Panc1 (cell line): ENCODE measurements around the gene PIWIL1. TPM values are rescaled to one million over a fixed set of nuclear protein-coding genes. Genes with fewer than 3 reads are reported as not detected.

ENCODE experiments used
- ATAC-seq: fragments of 200-7000 bp; cut with Tn5 transposase; 2 replicates; pipeline ENCODE4 v1.9.1; 2020; ENCODE audit warnings: mild to moderate bottlenecking, moderate library complexity
- BruUV-seq: library from RNA; stranded (reverse); fragments of 400-500 nt; replicated peaks from 2 replicates; lab custom pipeline; 2021; lab: Mats Ljungman, UMichigan
- CTCF ChIA-PET: fragments of 300-600 bp; sonication (Branson Sonifier 250); formaldehyde crosslinking; loops from one replicate; lab custom pipeline; 2022; ENCODE audit warnings: antibody characterized with exemption; lab: Charles Lee
- POLR2A ChIA-PET: fragments of 300-600 bp; sonication (Branson Sonifier 250); formaldehyde crosslinking; loops from one replicate; lab custom pipeline; 2022; ENCODE audit warnings: antibody characterized with exemption; lab: Charles Lee
- DNase-seq: peaks from one replicate; pipeline ENCODE4 v3.0.0-alpha.2; 2010; ENCODE audit warnings: low read depth, low spot score
- H3K27ac ChIP-seq: 2 replicates; pipeline ENCODE4 v1.5.1; 2011; ENCODE audit warnings: mild to moderate bottlenecking, low read length, inconsistent platforms
- H3K27me3 ChIP-seq: fragments of 200-500 bp; sonication (Bioruptor generic); 2 replicates; pipeline ENCODE4 v1.6.0; 2014; ENCODE audit warnings: low read length, inconsistent platforms; ENCODE audit not compliant: control insufficient read depth, insufficient read depth
- H3K36me3 ChIP-seq: fragments of 200-500 bp; sonication (Bioruptor generic); 2 replicates; pipeline ENCODE4 v1.5.1; 2014; ENCODE audit warnings: inconsistent platforms, mild to moderate bottlenecking, low read length, moderate library complexity; ENCODE audit not compliant: control insufficient read depth, insufficient read depth
- H3K4me1 ChIP-seq: 2 replicates; pipeline ENCODE4 v1.5.1; 2011; ENCODE audit warnings: inconsistent platforms, mild to moderate bottlenecking, low read length, moderate library complexity; ENCODE audit not compliant: control insufficient read depth, insufficient read depth
- H3K4me3 ChIP-seq, 2 experiments: 2 replicates each; pipeline ENCODE4 v1.5.1; 2011 to 2012; ENCODE audit warnings: low read depth in 2 of 2, low read length in 2 of 2, mild to moderate bottlenecking in 2 of 2, inconsistent platforms in 1 of 2, moderate library complexity in 1 of 2
- H3K9me3 ChIP-seq: fragments of 200-500 bp; sonication (Bioruptor generic); 2 replicates; pipeline ENCODE4 v1.5.1; 2014; ENCODE audit warnings: low read depth, mild to moderate bottlenecking, inconsistent platforms, low read length, moderate library complexity; ENCODE audit not compliant: control insufficient read depth, insufficient read depth
- POLR2AphosphoS5 ChIP-seq: IDR thresholded peaks from 2 replicates; pipeline ENCODE4 v1.6.1; 2012; ENCODE audit warnings: mild to moderate bottlenecking, low read depth, low read length, moderate library complexity
- SIN3A ChIP-seq: IDR thresholded peaks from 2 replicates; pipeline ENCODE4 v1.6.1; 2012; ENCODE audit warnings: low read depth, mild to moderate bottlenecking, low read length, moderate library complexity, borderline replicate concordance; ENCODE audit not compliant: insufficient read depth
- TCF7L2 ChIP-seq: IDR thresholded peaks from 2 replicates; pipeline ENCODE4 v1.6.1; 2011; ENCODE audit warnings: mild to moderate bottlenecking, low read depth, low read length, inconsistent platforms
- in situ Hi-C: cut with HindIII; loops from 2 replicates; pipeline ENCODE4 v1.10.0; 2016; ENCODE audit warnings: low sequenced_read_pairs, low pct_unique_long_range_greater_than_20kb
- intact Hi-C: fragments of 100-400 bp; cut with micrococcal nuclease; formaldehyde crosslinking; loops from one replicate; pipeline ENCODE4 v1.10.0; 2022; ENCODE audit not compliant: unreplicated experiment
- total RNA-seq: library from RNA; stranded (reverse); gene quantifications from one replicate; pipeline ENCODE4 v1.2.1, GENCODE V29; 2021; ENCODE audit not compliant: unreplicated experiment
- TF ChIP-seq, protein P1 (sequence below), 2 experiments: IDR thresholded peaks; 2 replicates each; pipeline ENCODE4 v1.6.1; 2011 to 2012; ENCODE audit warnings: low read depth in 2 of 2, control low read depth in 1 of 2, low read length in 1 of 2, mild to moderate bottlenecking in 1 of 2, moderate library complexity in 1 of 2; ENCODE audit not compliant: insufficient read depth in 1 of 2
- TF ChIP-seq, protein P2 (sequence below): fragments of 450-650 bp; IDR thresholded peaks from 2 replicates; pipeline ENCODE4 v1.5.1; 2017; ENCODE audit warnings: mild to moderate bottlenecking

Gene PIWIL1
- total RNA-seq, 1 experiment from 2014 or later = not detected

GRCh38 chr12:130385193-130385592, 47.5 kb downstream of the PIWIL1 start:
- DNase-seq (no peak), ATAC-seq (no peak)
- ChIA-PET POLR2A (no interaction called here), CTCF (no interaction called here)
- Histone ChIP-seq H3K27me3 (peaks cover 7% of the 10 kb centered on the region), H3K36me3 (no peaks in the 10 kb centered on the region), H3K9me3 (no peaks in the 10 kb centered on the region), H3K4me3 (no peak overlapping the region), H3K4me1 (no peaks in the 10 kb centered on the region), H3K27ac (no peak overlapping the region)
- TF ChIP-seq TCF7L2 (no peak), POLR2AphosphoS5 (no peak), SIN3A (no peak)
- TF ChIP-seq, protein P1, sequence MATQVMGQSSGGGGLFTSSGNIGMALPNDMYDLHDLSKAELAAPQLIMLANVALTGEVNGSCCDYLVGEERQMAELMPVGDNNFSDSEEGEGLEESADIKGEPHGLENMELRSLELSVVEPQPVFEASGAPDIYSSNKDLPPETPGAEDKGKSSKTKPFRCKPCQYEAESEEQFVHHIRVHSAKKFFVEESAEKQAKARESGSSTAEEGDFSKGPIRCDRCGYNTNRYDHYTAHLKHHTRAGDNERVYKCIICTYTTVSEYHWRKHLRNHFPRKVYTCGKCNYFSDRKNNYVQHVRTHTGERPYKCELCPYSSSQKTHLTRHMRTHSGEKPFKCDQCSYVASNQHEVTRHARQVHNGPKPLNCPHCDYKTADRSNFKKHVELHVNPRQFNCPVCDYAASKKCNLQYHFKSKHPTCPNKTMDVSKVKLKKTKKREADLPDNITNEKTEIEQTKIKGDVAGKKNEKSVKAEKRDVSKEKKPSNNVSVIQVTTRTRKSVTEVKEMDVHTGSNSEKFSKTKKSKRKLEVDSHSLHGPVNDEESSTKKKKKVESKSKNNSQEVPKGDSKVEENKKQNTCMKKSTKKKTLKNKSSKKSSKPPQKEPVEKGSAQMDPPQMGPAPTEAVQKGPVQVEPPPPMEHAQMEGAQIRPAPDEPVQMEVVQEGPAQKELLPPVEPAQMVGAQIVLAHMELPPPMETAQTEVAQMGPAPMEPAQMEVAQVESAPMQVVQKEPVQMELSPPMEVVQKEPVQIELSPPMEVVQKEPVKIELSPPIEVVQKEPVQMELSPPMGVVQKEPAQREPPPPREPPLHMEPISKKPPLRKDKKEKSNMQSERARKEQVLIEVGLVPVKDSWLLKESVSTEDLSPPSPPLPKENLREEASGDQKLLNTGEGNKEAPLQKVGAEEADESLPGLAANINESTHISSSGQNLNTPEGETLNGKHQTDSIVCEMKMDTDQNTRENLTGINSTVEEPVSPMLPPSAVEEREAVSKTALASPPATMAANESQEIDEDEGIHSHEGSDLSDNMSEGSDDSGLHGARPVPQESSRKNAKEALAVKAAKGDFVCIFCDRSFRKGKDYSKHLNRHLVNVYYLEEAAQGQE (IDR thresholded peaks at IDR 0.05; ENCODE audit: insufficient read depth in 1 of 2, low read depth in 2 of 2, low read length in 1 of 2) = no peak
- TF ChIP-seq, protein P2, sequence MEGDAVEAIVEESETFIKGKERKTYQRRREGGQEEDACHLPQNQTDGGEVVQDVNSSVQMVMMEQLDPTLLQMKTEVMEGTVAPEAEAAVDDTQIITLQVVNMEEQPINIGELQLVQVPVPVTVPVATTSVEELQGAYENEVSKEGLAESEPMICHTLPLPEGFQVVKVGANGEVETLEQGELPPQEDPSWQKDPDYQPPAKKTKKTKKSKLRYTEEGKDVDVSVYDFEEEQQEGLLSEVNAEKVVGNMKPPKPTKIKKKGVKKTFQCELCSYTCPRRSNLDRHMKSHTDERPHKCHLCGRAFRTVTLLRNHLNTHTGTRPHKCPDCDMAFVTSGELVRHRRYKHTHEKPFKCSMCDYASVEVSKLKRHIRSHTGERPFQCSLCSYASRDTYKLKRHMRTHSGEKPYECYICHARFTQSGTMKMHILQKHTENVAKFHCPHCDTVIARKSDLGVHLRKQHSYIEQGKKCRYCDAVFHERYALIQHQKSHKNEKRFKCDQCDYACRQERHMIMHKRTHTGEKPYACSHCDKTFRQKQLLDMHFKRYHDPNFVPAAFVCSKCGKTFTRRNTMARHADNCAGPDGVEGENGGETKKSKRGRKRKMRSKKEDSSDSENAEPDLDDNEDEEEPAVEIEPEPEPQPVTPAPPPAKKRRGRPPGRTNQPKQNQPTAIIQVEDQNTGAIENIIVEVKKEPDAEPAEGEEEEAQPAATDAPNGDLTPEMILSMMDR = no peak
- in situ Hi-C loops = no loop called here
- intact Hi-C loops = no loop called here
- BruUV-seq = no TSS peak

GRCh38 chr12:130391186-130391585, 53.5 kb downstream of the PIWIL1 start:
- TF ChIP-seq POLR2AphosphoS5 = no peak
- TF ChIP-seq SIN3A = no peak
- TF ChIP-seq, protein P1 (IDR thresholded peaks at IDR 0.05; ENCODE audit: insufficient read depth in 1 of 2, low read depth in 2 of 2, low read length in 1 of 2) = no peak
- TF ChIP-seq, protein P2 = no peak
- no peak for TF ChIP-seq TCF7L2
- BruUV-seq = no TSS peak
- Histone ChIP-seq H3K27ac (no peak overlapping the region), H3K9me3 (no peaks in the 10 kb centered on the region), H3K4me3 (no peak overlapping the region), H3K4me1 (no peaks in the 10 kb centered on the region), H3K27me3 (peaks cover 2% of the 10 kb centered on the region), H3K36me3 (no peaks in the 10 kb centered on the region)
- ChIA-PET POLR2A (no interaction called here), CTCF (no interaction called here)
- in situ Hi-C loops (loop anchor here (10.0 kb wide), 1 partner anchor 354 kb away; no protein-coding TSS in a partner anchor), intact Hi-C loops (no loop called here)
- no peak for DNase-seq
- no peak for ATAC-seq
